ENCODE results near the gene STAB2.

DNA sequence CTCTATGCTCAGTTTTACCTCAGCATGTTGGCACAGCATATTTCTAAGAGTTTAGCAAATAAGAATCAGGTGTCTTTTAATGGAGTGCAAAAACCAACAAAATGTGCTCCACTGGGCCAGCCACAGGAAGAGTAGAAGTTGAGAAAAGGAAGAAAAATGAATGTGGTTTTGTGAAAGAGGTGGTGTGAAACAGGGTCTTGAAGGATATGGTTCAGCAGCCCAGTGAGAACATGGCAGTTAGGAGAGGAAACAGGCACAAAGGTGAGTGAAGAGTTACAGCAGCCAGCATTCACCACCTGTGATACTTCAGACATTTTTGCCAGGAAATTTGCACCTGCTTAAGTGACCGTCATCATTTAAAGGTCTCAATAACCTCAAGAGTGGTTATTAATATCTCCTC lies 2.4 kb downstream of the STAB2 start:
- TF ChIP-seq, protein P1, sequence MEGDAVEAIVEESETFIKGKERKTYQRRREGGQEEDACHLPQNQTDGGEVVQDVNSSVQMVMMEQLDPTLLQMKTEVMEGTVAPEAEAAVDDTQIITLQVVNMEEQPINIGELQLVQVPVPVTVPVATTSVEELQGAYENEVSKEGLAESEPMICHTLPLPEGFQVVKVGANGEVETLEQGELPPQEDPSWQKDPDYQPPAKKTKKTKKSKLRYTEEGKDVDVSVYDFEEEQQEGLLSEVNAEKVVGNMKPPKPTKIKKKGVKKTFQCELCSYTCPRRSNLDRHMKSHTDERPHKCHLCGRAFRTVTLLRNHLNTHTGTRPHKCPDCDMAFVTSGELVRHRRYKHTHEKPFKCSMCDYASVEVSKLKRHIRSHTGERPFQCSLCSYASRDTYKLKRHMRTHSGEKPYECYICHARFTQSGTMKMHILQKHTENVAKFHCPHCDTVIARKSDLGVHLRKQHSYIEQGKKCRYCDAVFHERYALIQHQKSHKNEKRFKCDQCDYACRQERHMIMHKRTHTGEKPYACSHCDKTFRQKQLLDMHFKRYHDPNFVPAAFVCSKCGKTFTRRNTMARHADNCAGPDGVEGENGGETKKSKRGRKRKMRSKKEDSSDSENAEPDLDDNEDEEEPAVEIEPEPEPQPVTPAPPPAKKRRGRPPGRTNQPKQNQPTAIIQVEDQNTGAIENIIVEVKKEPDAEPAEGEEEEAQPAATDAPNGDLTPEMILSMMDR (IDR thresholded peaks at IDR 0.05) = no peak
- TF ChIP-seq POLR2A (IDR thresholded peaks at IDR 0.05) = no peak
